IMR-90 (cell line): ENCODE measurements around the gene TBP. TPM values are rescaled to one million over a fixed set of nuclear protein-coding genes. Genes with fewer than 3 reads are reported as not detected.

Experiments used
- ATAC-seq: fragments of 200-7000 bp; cut with Tn5 transposase; 2 replicates; pipeline ENCODE4 v1.9.1; 2020; ENCODE audit warnings: low read depth, mild to moderate bottlenecking, moderate library complexity
- BruUV-seq: library from RNA; stranded (reverse); fragments of 400-500 nt; replicated peaks from 2 replicates; lab custom pipeline; 2021; lab: Mats Ljungman, UMichigan
- CTCF ChIA-PET: fragments of 300-600 bp; formaldehyde crosslinking; extraction: SDS; loops from one replicate; lab custom pipeline; 2021; ENCODE audit warnings: antibody characterized with exemption; lab: Yijun Ruan, JAX
- POLR2A ChIA-PET: fragments of 300-600 bp; sonication (Branson Sonifier 250); formaldehyde crosslinking; loops from one replicate; lab custom pipeline; 2022; ENCODE audit warnings: antibody characterized with exemption; ENCODE audit not compliant: unreplicated experiment; lab: Charles Lee
- DNase-seq: peaks from one replicate; pipeline ENCODE4 v3.0.0; 2013
- H2AFZ ChIP-seq: replicated peaks from 2 replicates; pipeline ENCODE3; 2013; ENCODE audit warnings: low read length, mild to moderate bottlenecking; ENCODE audit not compliant: poor library complexity
- H2AK5ac ChIP-seq: 2 replicates; pipeline ENCODE4 v1.6.1; 2013; ENCODE audit warnings: low read depth, low read length, inconsistent platforms
- H2AK9ac ChIP-seq: replicated peaks from 2 replicates; pipeline ENCODE3; 2013; ENCODE audit warnings: mild to moderate bottlenecking, low read depth, low read length, moderate library complexity; ENCODE audit not compliant: poor library complexity
- H2BK120ac ChIP-seq: 2 replicates; pipeline ENCODE4 v1.6.1; 2013; ENCODE audit warnings: low read depth, low read length, inconsistent platforms
- H2BK15ac ChIP-seq: 3 replicates; pipeline ENCODE4 v1.6.1; 2013; ENCODE audit warnings: low read depth, low read length, inconsistent platforms
- H2BK20ac ChIP-seq: 2 replicates; pipeline ENCODE4 v1.6.1; 2013; ENCODE audit warnings: low read depth, mild to moderate bottlenecking, inconsistent platforms, low read length, moderate library complexity
- H2BK5ac ChIP-seq: 2 replicates; pipeline ENCODE4 v1.6.1; 2013; ENCODE audit warnings: mild to moderate bottlenecking, low read depth, low read length, inconsistent platforms; ENCODE audit not compliant: poor library complexity, severe bottlenecking
- H3K14ac ChIP-seq: replicated peaks from 2 replicates; pipeline ENCODE4 v1.6.1; 2013; ENCODE audit warnings: low read depth, low read length, inconsistent platforms
- H3K18ac ChIP-seq: 2 replicates; pipeline ENCODE4 v1.6.1; 2013; ENCODE audit warnings: low read depth, low read length, control low read depth
- H3K23ac ChIP-seq: 2 replicates; pipeline ENCODE4 v1.6.1; 2013; ENCODE audit warnings: low read depth, low read length, inconsistent platforms
- H3K27ac ChIP-seq: 2 replicates; pipeline ENCODE4 v1.5.1; 2013; ENCODE audit warnings: mild to moderate bottlenecking, control low read depth, low read length; ENCODE audit not compliant: insufficient read depth
- H3K27me3 ChIP-seq: 2 replicates; pipeline ENCODE4 v1.6.1; 2013; ENCODE audit warnings: low read length; ENCODE audit not compliant: control insufficient read depth, insufficient read depth
- H3K36me3 ChIP-seq: 2 replicates; pipeline ENCODE4 v1.6.1; 2013; ENCODE audit warnings: low read length, mixed read lengths; ENCODE audit not compliant: control insufficient read depth, insufficient read depth
- H3K4ac ChIP-seq: 2 replicates; pipeline ENCODE4 v1.6.1; 2013; ENCODE audit warnings: low read depth, low read length, inconsistent platforms
- H3K4me1 ChIP-seq: 2 replicates; pipeline ENCODE4 v1.6.1; 2013; ENCODE audit warnings: low read length, mixed read lengths; ENCODE audit not compliant: control insufficient read depth, insufficient read depth
- H3K4me2 ChIP-seq: 2 replicates; pipeline ENCODE4 v1.6.1; 2013; ENCODE audit warnings: low read depth, mild to moderate bottlenecking, control low read depth, low read length, moderate library complexity
- H3K4me3 ChIP-seq: 2 replicates; pipeline ENCODE4 v1.5.1; 2013; ENCODE audit warnings: low read depth, mild to moderate bottlenecking, control low read depth, low read length, moderate library complexity; ENCODE audit not compliant: insufficient read depth
- H3K56ac ChIP-seq: 2 replicates; pipeline ENCODE4 v1.6.1; 2013; ENCODE audit warnings: low read length, inconsistent platforms; ENCODE audit not compliant: insufficient read depth; ENCODE audit errors: extremely low read depth
- H3K79me1 ChIP-seq, 2 experiments: 2 replicates each; pipeline ENCODE4 v1.6.1; 2013; ENCODE audit warnings: low read length in 2 of 2, inconsistent platforms in 1 of 2, low read depth in 1 of 2
- H3K9ac ChIP-seq: 2 replicates; pipeline ENCODE4 v1.6.1; 2013; ENCODE audit warnings: low read depth, low read length, control low read depth
- H3K9me1 ChIP-seq: 2 replicates; pipeline ENCODE4 v1.6.1; 2013; ENCODE audit warnings: low read length, inconsistent platforms; ENCODE audit not compliant: insufficient read depth
- H3K9me3 ChIP-seq: 2 replicates; pipeline ENCODE4 v1.6.1; 2013; ENCODE audit warnings: low read length; ENCODE audit not compliant: control insufficient read depth, insufficient read depth
- H4K20me1 ChIP-seq: 2 replicates; pipeline ENCODE4 v1.6.1; 2013; ENCODE audit warnings: low read length, inconsistent platforms; ENCODE audit not compliant: insufficient read depth
- H4K5ac ChIP-seq: 2 replicates; pipeline ENCODE4 v1.6.1; 2013; ENCODE audit warnings: mild to moderate bottlenecking, low read depth, low read length, control low read depth
- H4K8ac ChIP-seq, 2 experiments: 2 replicates each; pipeline ENCODE4 v1.6.1; 2013; ENCODE audit warnings: low read depth in 2 of 2, low read length in 2 of 2, control low read depth in 1 of 2, inconsistent platforms in 1 of 2
- H4K91ac ChIP-seq: 2 replicates; pipeline ENCODE4 v1.6.1; 2013; ENCODE audit warnings: low read depth, low read length, inconsistent platforms; ENCODE audit not compliant: insufficient read depth
- BHLHE40 ChIP-seq: fragments of 150-350 bp; IDR thresholded peaks from 2 replicates; pipeline ENCODE4 v1.6.1; 2016; ENCODE audit warnings: mild to moderate bottlenecking, low read depth, low read length
- CEBPB ChIP-seq: IDR thresholded peaks from 2 replicates; pipeline ENCODE4 v1.6.1; 2012; ENCODE audit warnings: low read depth, low read length, improper control_type of control experiment
- CHD1 ChIP-seq: IDR thresholded peaks from 2 replicates; pipeline ENCODE4 v1.6.1; 2012; ENCODE audit warnings: low read depth, low read length, improper control_type of control experiment
- FOS ChIP-seq: fragments of 150-350 bp; IDR thresholded peaks from 2 replicates; pipeline ENCODE4 v1.6.1; 2016; ENCODE audit warnings: low read depth, low read length
- MAFK ChIP-seq: IDR thresholded peaks from 2 replicates; pipeline ENCODE4 v1.6.1; 2012; ENCODE audit warnings: low read depth, low read length, improper control_type of control experiment
- MAZ ChIP-seq: IDR thresholded peaks from 2 replicates; pipeline ENCODE4 v1.6.1; 2012; ENCODE audit warnings: low read depth, mild to moderate bottlenecking, low read length, improper control_type of control experiment, moderate library complexity, borderline replicate concordance
- POLR2A ChIP-seq: IDR thresholded peaks from 2 replicates; pipeline ENCODE4 v1.6.1; 2012; ENCODE audit warnings: mild to moderate bottlenecking, low read depth, low read length
- SMC3 ChIP-seq: fragments of 150-350 bp; IDR thresholded peaks from 2 replicates; pipeline ENCODE4 v1.6.1; 2016; ENCODE audit warnings: low read depth, mild to moderate bottlenecking, antibody characterized with exemption, low read length, moderate library complexity
- WGBS, 2 experiments: methylation state at CpG; one replicate each; pipeline versions ENCODE4 v1.1.5 to v1.1.7; 2013; ENCODE audit warnings: missing lambda C conversion rate in 2 of 2; ENCODE audit not compliant: insufficient read length in 1 of 2; ENCODE audit errors: extremely low coverage in 2 of 2; 5-methylcytosine and 5-hydroxymethylcytosine counted together
- dilution Hi-C: fragments of 300-500 bp; cut with HindIII; formaldehyde crosslinking; loops from one replicate; pipeline ENCODE4 v1.14.3; 2018; ENCODE audit warnings: low sequenced_read_pairs; ENCODE audit not compliant: unreplicated experiment
- in situ Hi-C: fragments of 300-500 bp; cut with MboI; formaldehyde crosslinking; loops from 3 replicates; pipeline ENCODE4 v1.14.3; 2019; ENCODE audit warnings: low sequenced_read_pairs, inconsistent platforms, mixed read lengths
- intact Hi-C: fragments of 100-400 bp; cut with micrococcal nuclease; formaldehyde crosslinking; loops from 2 replicates; pipeline ENCODE4 v1.10.0; 2022
- polyA plus RNA-seq, 3 experiments: library from polyadenylated mRNA; depleted of rRNA; stranded (reverse); fragments of >200 nt; gene quantifications; 2 replicates each; pipeline ENCODE4 v1.2.3, GENCODE V29; 2012; ENCODE audit warnings: low replicate concordance in 1 of 3
- total RNA-seq: library from RNA; depleted of rRNA; stranded (reverse); fragments of >200 nt; gene quantifications from 2 replicates; pipeline ENCODE4 v1.2.3, GENCODE V29; 2012
- TF ChIP-seq, protein P1 (sequence below): conservative IDR thresholded peaks from 2 replicates; pipeline ENCODE4 v1.5.1; 2012; ENCODE audit warnings: mild to moderate bottlenecking, low read depth, low read length, improper control_type of control experiment
- TF ChIP-seq, protein P2 (sequence below): fragments of 150-350 bp; IDR thresholded peaks from 2 replicates; pipeline ENCODE4 v1.6.1; 2016; ENCODE audit warnings: low read depth, mild to moderate bottlenecking, low read length, moderate library complexity, borderline replicate concordance
- TF ChIP-seq, protein P3 (sequence below): fragments of 150-350 bp; IDR thresholded peaks from 2 replicates; pipeline ENCODE4 v1.6.1; 2017; ENCODE audit warnings: mild to moderate bottlenecking, antibody characterized with exemption, low read length, low read depth

The TBP gene
- total and polyA plus RNA-seq, 2 of the 4 experiments (the other 2 are of a cell fraction), result 8.8 to 12.5 TPM

DNA sequence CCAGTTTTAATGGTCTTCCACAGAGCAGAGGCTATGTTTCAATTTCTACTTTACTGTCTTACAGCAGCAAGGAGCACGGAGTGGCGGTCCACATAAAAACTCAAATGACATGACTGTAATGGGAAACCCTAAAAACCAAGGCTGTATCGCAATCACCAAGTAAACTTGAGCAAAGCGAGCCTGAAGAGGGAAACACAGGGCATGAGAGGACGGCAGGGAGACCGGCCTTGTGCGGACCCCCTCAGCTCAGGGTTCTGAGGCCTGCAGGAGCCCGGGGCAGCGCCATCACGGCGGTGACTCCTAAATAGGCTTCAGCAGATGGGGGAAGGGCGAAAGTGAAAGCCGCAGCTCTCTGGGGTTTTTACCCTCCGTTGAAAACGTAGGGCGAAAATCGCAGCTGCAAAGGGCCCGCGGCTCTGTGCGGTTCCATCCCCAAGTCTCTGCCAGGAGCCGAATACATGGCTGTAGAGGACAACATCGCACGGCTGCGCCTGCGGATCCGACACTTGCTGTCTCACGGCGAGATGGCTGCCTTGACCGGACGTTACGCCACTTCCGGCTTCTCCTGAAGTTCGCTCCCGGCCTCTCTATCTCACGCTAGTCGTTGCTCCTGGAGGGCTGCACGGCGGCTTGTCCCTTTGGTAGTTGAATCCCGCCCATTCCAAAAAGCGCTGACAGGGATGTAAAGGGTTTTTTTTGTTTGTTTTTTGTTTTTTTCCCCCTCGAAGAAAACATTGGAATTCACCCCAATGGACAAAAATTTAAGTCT, 1.2 kb upstream of the TBP start, which contains the start of gene PSMB1 (continued):
- TF ChIP-seq CHD1, result peak; percentile 80; the same call in 1 of the 2 replicates
- no peak for TF ChIP-seq FOS
- peak; percentile 48; the same call in 1 of the 2 replicates for TF ChIP-seq MAFK

DNA sequence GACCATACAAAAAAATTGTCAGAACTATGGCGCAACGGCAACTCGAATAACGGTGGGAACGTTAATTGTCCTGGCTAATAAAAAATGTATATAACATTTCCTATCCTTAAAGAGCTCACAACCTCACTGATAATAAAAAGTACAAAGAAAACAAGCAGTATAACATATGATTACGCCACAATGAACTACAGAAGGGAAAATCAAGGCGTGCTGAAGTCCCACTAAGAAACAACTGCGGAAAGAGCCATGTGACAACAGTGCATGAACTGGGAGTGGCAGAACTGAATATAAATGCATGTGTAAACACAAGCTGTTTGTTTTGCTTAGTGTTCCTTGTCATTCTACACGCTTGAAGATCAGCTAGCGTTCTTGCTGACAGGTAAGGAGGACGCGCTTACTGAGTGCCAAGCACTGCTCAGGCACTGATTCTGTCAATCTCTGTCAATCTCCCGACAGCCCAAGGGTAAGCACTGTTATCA, 596 bp upstream of the TBP start:
- H2AFZ ChIP-seq, result peak overlapping the region; percentile 92
- H3K4me2 ChIP-seq, result peak overlapping the region; percentile 96
- DNase-seq, result peak; percentile 37
- peak overlapping the region; percentile 35; the same call in 1 of the 2 replicates for H4K91ac ChIP-seq
- peak overlapping the region; percentile 68 for H3K9ac ChIP-seq
- 0 out of 2 replicates have a peak overlapping the region, but pooled peaks have one; percentile 35 for H3K14ac ChIP-seq
- peak overlapping the region; percentile 35; the same call in 1 of the 3 replicates for H2BK15ac ChIP-seq
- H3K79me1 ChIP-seq, result peaks cover 4 to 15% of the 10 kb centered on the region in 2 experiments; a peak in 2 of 4 replicates
- H2BK5ac ChIP-seq, result peak overlapping the region; percentile 31
- H3K36me3 ChIP-seq, result peaks cover 4% of the 10 kb centered on the region
- peak overlapping the region; percentile 50 to 83; a peak in 3 of 4 replicates for H4K8ac ChIP-seq
- ChIA-PET POLR2A (no interaction called here), CTCF (no interaction called here)
- peak; percentile 22 for ATAC-seq
- H3K56ac ChIP-seq, result peak overlapping the region; percentile 0; the same call in 1 of the 2 replicates
- H3K4me1 ChIP-seq, result no peaks in the 10 kb centered on the region; the same call in 1 of the 2 replicates
- no peaks in the 10 kb centered on the region for H3K27me3 ChIP-seq
- no peak overlapping the region for H2BK20ac ChIP-seq
- dilution Hi-C loops, result no loop called here
- H4K5ac ChIP-seq, result peak overlapping the region; percentile 68
- peak overlapping the region; percentile 70 for H3K4me3 ChIP-seq
- WGBS, 2 experiments, result no CpG with 5 or more reads among the region's 13 CpGs
- H2AK9ac ChIP-seq, result peak overlapping the region; percentile 3
- no peak overlapping the region for H2AK5ac ChIP-seq
- H3K23ac ChIP-seq, result 0 out of 2 replicates have a peak overlapping the region, but pooled peaks have one; percentile 33
- peak overlapping the region; percentile 19 for H3K4ac ChIP-seq
- intact Hi-C loops, result no loop called here
- peak overlapping the region; percentile 12; the same call in 1 of the 2 replicates for H3K18ac ChIP-seq
- no peaks in the 10 kb centered on the region for H3K9me3 ChIP-seq
- in situ Hi-C loops, result no loop called here
- 0 out of 2 replicates have a peak overlapping the region, but pooled peaks have one; percentile 9 for H2BK120ac ChIP-seq
- BruUV-seq, result no TSS peak
- peaks cover 38% of the 10 kb centered on the region for H4K20me1 ChIP-seq
- H3K9me1 ChIP-seq, result no peaks in the 10 kb centered on the region
- peak overlapping the region; percentile 52; the same call in 1 of the 2 replicates for H3K27ac ChIP-seq
- TF ChIP-seq, protein P1, sequence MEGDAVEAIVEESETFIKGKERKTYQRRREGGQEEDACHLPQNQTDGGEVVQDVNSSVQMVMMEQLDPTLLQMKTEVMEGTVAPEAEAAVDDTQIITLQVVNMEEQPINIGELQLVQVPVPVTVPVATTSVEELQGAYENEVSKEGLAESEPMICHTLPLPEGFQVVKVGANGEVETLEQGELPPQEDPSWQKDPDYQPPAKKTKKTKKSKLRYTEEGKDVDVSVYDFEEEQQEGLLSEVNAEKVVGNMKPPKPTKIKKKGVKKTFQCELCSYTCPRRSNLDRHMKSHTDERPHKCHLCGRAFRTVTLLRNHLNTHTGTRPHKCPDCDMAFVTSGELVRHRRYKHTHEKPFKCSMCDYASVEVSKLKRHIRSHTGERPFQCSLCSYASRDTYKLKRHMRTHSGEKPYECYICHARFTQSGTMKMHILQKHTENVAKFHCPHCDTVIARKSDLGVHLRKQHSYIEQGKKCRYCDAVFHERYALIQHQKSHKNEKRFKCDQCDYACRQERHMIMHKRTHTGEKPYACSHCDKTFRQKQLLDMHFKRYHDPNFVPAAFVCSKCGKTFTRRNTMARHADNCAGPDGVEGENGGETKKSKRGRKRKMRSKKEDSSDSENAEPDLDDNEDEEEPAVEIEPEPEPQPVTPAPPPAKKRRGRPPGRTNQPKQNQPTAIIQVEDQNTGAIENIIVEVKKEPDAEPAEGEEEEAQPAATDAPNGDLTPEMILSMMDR, result no peak
- TF ChIP-seq POLR2A, result no peak
- TF ChIP-seq, protein P2, sequence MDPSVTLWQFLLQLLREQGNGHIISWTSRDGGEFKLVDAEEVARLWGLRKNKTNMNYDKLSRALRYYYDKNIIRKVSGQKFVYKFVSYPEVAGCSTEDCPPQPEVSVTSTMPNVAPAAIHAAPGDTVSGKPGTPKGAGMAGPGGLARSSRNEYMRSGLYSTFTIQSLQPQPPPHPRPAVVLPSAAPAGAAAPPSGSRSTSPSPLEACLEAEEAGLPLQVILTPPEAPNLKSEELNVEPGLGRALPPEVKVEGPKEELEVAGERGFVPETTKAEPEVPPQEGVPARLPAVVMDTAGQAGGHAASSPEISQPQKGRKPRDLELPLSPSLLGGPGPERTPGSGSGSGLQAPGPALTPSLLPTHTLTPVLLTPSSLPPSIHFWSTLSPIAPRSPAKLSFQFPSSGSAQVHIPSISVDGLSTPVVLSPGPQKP, result no peak
- TF ChIP-seq BHLHE40, result no peak
- no peak for TF ChIP-seq SMC3
- TF ChIP-seq, protein P3, sequence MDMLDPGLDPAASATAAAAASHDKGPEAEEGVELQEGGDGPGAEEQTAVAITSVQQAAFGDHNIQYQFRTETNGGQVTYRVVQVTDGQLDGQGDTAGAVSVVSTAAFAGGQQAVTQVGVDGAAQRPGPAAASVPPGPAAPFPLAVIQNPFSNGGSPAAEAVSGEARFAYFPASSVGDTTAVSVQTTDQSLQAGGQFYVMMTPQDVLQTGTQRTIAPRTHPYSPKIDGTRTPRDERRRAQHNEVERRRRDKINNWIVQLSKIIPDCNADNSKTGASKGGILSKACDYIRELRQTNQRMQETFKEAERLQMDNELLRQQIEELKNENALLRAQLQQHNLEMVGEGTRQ, result peak; percentile 49; the same call in 1 of the 2 replicates
- TF ChIP-seq MAZ, result no peak
- TF ChIP-seq CEBPB, result peak; percentile 2; the same call in 1 of the 2 replicates
